GM18519 (cell line): Measurements from ENCODE around the gene PCSK2.

Experiments
- ATAC-seq: cut with Tn5 transposase; IDR thresholded peaks from one replicate; pipeline ENCODE4 v1.9.1; 2021; ENCODE audit warnings: mild to moderate bottlenecking, moderate library complexity; ENCODE audit not compliant: unreplicated experiment, low FRiP score

PCSK2 gene

DNA sequence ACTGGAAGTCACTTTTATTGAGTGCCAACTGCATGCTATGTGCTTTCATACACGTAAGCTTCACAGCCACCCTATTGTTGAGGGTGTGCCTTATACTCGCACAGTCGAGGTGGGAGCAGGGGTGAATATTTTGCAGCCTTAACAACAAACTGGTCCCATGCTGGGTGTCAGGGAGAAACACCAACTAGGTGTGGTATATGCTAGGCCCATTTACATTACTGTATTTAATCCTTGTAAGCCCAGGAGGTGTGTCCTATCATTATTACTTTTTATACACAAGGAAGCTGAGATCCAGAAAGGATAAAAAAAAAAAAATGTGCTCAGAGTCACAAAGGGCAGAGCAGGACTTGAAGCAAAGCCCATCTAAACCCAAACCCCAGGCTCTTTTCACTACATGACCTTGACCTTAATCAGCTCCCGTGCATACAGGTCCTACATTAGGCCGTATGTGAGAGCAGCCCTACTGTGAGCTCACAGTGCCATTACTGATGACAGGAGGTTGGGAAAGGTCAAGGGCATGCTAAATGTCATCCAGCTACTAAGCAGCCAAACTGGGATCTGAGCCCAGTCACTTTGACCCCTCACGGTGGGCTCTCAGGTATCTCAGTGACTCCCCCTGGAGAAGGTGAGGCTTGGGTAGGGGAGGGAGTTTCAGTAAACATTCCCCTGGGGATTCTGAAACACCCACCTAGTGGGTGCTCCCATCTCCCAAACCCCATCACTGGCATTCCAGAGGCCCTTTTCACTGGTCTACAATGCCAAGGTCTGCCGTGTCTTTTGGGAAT is 242.6 kb downstream of the PCSK2 start:
- ATAC-seq, result no peak

DNA sequence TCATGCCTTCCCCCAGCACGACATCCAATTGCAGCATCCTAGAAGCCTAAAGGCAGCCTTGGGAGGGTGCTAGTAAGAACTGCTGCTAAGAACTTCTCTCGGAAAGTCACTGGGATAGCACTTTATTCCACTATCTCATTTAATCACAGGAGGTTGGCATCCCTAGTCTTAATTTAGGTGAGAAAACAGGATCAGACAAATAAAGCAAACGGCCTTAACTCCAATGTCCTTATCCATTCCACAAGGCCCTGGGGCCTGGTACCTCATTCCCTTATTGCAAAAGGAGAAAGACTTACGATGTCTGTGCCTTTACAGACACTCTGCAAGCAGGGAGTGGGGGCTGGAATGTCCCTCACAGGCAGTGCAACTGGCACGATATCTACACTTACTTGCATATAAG is 243.7 kb downstream of the PCSK2 start:
- ATAC-seq, result no peak

- ATAC-seq, result no peak
These were observed 244.1 kb downstream of the PCSK2 start for GRCh38 chr20:17470973-17471372.

DNA sequence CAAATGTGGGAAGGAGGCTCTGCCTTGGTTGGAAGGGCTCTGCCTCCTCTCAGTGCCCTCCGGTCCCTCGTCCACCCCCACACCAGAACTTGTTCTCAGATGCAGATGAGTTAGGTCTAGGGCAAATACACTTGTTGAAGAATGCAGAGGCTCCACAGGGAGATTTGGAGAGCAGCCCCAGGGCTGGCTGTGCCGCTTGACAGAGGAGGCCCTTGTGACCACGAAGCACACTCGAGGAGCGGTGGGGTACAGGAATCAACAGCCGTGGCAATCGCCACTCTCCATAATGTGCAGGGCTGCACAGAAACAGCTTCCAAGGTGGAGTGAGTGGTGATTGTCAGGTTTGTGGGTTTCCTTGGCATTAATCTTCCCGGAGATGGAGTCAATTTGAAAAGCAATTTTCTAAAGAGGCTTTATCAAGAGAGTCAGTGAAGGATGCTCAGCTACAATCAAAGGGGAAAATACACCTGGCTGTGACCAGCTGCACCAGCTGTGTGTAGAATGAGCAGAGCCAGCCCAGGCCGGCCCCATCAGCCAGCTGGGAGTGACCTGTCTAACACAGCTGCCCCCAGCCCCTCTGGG is 244.9 kb downstream of the PCSK2 start:
- ATAC-seq, result no peak

- ATAC-seq, result no peak
These were observed 246.8 kb downstream of the PCSK2 start for GRCh38 chr20:17473659-17474058.

GRCh38 chr20:17479063-17479657 is 252.3 kb downstream of the PCSK2 start:
- no peak for ATAC-seq

GRCh38 chr20:17480696-17481095 is 253.9 kb downstream of the PCSK2 start:
- ATAC-seq, result no peak

DNA sequence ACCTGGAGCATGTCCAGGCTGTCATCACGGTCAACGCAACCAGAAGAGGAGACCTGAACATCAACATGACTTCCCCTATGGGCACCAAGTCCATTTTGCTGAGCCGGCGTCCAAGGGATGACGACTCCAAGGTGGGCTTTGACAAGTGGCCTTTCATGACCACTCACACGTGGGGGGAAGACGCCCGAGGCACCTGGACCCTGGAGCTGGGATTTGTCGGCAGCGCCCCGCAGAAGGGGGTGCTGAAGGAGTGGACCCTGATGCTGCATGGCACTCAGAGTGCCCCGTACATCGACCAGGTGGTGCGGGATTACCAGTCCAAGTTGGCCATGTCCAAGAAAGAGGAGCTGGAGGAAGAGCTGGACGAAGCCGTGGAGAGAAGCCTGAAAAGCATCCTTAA is 254.8 kb downstream of the PCSK2 start:
- ATAC-seq, result no peak

DNA sequence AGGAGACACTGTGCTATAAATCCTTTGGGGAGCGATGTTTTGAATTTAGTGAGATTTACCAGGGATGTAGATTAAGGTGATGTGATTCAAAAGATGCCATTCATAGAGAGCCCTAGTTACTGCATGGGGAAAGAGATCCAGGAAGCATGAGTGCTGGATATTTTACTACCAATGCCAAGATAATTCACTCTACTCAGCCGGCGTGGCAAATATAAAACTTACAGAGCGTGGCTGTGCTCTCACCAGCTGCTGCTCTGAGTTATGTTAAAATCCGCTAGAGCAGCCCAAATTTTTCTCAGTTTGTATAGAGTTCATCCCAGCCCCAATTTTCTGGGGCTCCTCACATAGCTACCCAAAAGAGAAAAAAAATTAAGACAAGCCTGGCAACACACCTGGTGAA is 255.7 kb downstream of the PCSK2 start:
- ATAC-seq, result no peak

DNA sequence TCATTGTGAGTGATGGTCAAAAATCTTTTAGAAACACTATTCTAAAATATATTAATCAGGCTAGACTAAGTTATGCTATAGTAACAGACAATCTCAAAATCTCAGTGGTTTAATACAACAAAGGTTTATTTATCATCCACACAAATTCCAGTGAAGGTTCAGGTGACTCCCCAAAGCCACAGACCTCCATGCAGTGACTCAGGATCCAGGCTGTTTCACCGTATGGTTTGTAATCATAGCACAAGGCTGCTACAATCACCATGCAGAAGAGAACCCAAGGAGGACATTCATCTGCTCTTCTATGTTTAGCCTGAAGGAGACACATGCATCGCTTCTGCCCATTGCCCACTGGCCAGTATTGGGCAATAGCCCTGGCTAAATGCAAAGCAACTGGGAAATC is 258.2 kb downstream of the PCSK2 start:
- ATAC-seq, result no peak

DNA sequence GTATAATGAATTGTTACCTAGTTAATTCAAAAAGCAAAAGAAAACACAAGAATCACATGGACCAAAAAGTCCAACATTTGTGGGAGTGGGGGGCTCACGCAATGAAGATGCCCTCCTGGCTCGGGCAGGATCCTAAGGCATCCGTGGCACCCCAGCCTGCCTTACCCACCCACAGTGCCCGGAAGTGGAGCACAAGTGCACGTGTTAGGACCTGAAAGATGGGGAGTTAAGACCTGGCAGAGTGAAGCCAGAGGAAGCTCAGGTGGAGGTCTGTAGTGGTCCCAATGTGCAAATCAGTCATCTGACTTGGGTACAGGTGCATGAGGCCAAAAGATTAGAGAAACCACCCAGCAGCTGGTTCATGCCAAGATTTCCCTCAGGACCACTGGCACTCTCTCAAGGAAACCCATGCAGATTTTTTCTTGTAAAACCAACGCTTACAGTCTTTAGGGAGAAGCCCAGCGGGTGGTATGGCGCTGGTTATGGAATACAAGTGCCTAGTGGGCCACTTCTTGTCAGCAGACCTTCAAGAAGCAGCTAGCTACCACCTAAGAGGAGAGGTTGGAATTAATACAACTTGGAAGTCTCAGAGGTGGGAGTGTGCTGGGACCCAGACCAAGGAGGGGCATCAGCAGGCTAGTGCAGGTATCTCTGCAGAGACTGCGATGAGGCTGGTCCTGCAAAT is 262.2 kb downstream of the PCSK2 start:
- ATAC-seq, result no peak

- no peak for ATAC-seq
These were observed 263.7 kb downstream of the PCSK2 start for GRCh38 chr20:17490501-17490900.

DNA sequence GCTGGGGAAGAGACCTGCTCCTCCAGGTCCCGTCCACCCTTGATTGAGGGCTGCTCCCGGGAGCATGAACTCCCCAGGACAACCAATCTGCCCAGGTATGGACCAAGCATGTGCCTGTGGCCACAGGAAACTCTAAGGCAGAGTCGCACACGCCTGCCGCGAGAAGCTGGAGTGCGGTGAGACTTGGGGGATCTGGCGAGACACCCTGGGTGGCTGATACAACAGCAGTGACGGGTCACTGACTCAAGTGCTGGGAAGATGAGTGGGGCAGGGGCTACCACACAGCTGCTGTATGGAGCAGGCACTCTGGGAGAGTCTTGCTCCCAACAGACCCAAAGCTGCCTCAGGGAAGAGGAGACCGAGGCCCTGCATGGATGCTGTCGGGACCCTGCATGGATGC is 264.2 kb downstream of the PCSK2 start:
- ATAC-seq, result no peak

GRCh38 chr20:17491488-17491887 is 264.6 kb downstream of the PCSK2 start:
- no peak for ATAC-seq

- no peak for ATAC-seq
These were observed 266.3 kb downstream of the PCSK2 start for GRCh38 chr20:17493173-17493572.

GRCh38 chr20:17494201-17494600 is 267.4 kb downstream of the PCSK2 start:
- no peak for ATAC-seq

DNA sequence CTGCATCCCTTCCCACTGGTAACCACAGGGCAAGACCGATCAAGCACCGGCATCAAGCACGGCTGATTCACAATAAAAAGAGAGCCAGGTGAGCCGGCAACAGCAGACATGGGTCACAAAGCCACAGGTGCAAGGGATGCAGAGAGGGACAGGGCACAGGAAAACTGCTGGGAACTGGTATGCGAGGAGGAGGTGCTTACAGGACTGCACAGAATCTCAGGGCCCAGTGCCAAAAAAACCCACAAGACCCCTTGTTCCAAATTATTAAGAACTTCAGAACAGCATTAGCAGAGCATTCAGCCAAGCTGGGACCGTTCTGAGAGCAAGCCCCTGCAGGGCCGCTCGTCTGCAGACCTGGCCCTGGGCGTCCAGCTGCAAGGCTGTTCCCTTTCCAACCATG is 269.0 kb downstream of the PCSK2 start:
- ATAC-seq, result no peak

DNA sequence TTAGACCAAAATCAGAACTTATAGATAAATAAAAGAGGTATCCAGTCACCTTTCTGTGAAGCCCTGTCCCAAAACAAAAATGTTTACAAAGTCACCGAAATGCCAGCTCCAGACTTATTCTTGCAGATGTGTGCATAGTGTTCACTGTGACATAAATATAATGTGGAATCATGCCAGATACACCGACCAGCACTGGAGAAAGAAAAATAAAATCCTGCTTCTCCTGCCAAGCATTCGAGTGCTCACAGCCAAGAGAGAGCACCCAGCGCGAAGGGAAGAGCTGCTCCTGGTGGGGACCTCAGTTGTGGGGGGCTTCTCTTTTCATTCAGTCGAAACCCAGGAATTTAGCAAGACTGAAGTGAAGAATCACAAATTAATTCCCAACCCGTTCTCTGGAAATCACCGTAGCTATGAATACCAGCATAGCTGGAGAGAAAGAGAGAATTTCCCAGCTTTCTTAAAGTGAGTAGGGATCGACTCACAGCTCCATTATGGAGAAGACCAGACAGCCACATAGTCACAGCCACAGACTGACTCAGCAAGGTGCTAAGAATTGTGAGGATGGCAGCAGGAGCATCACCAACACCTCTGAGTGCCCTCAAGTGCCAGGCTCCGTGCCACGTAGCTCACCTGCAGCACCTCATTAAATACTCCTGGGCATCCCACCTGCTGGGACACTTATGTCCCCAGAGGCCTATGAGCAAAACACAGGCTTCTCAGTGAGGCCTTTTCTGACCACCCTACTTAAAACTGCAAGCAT is 271.2 kb downstream of the PCSK2 start:
- no peak for ATAC-seq

- no peak for ATAC-seq
These were observed 271.8 kb downstream of the PCSK2 start for GRCh38 chr20:17498641-17499040.

- ATAC-seq, result no peak
These were observed 272.2 kb downstream of the PCSK2 start for GRCh38 chr20:17499041-17499440.

DNA sequence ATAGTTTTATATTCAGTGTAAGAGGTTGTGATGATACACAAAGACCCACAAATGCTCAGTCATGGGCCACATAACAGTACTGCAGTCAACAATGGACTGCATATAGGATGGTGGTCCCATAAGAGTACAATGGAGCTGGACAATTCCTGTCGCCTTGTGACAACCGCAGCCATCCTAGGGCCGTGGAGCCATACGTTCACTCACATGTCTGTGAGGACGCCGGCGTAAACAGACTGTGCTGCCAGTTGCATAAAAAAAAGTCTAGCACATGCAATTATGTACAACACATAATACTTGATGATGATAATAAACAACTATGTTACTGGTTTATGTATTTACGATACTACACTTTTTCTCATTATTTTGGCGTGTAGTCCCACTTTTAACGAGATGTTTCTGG is 273.4 kb downstream of the PCSK2 start:
- ATAC-seq, result no peak
